ENCODE measurements around the gene ADAM23.

DNA sequence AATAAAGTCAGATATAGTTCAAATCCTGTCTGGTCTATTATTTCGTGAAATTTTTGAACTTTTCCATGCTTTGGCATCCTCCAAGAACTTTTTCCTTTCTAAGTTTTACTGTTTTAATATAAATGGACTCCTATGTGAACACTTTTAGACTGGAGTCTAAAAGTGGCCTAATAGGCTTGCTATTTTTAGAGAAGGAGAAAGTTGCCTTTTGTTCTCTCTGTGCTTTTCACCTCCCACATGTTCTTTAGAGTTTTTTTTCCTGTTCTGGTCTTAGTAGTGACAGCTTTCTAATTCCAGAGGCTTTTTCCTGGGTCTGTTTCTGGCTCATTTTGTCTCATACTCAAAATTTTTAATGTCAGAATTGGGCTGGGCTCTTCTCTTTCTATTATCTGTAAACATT lies 72.2 kb downstream of the ADAM23 start:
- TF ChIP-seq EZH2 (IDR thresholded peaks at IDR 0.05; ENCODE audit: insufficient read depth, poor library complexity, severe bottlenecking) (no peak), EZH2phosphoT487 (IDR thresholded peaks at IDR 0.05; ENCODE audit: insufficient read depth, low read depth) (no peak)
